K562 (cell line): ENCODE measurements around the gene AUNIP. TPM values are rescaled to one million over a fixed set of nuclear protein-coding genes. Genes with fewer than 3 reads are reported as not detected.

Experiments
- ATAC-seq: fragments of 200-7000 bp; cut with Tn5 transposase; 3 replicates; pipeline ENCODE4 v1.9.1; 2020; ENCODE audit warnings: moderate library complexity
- BruUV-seq: library from RNA; stranded (reverse); fragments of 400-500 nt; replicated peaks from 2 replicates; lab custom pipeline; 2021; lab: Mats Ljungman, UMichigan
- CTCF ChIA-PET: fragments of 300-600 bp; formaldehyde crosslinking; extraction: SDS; loops from one replicate; lab custom pipeline; 2021; ENCODE audit warnings: low intra/inter-chr PET ratio; lab: Yijun Ruan, JAX
- POLR2A ChIA-PET: fragments of 300-600, 350-650 bp; sonication (Branson Sonifier 250); formaldehyde crosslinking; extraction: SDS; loops from one replicate; lab custom pipeline; 2021; ENCODE audit warnings: antibody characterized with exemption, inconsistent platforms; lab: Yijun Ruan, JAX
- DNase-seq, 4 experiments: peaks; one replicate each; pipeline versions ENCODE4 v3.0.0 to v3.0.0-alpha.2; 2011 to 2018; ENCODE audit warnings: low spot score in 3 of 4, mixed read lengths in 3 of 4; ENCODE audit errors: extremely low read depth in 1 of 4
- FAIRE-seq: peaks from 2 replicates; lab custom pipeline; 2011; peaks lifted over from hg19 to GRCh38; lab: Jason Lieb, UNC
- H2AFZ ChIP-seq: 2 replicates; pipeline ENCODE4 v1.6.0; 2011; ENCODE audit warnings: low read depth, low read length, control low read depth, inconsistent platforms
- H3K27ac ChIP-seq: fragments of 200-600 bp; 3 replicates; pipeline ENCODE4 v1.8.0; 2011; ENCODE audit warnings: low read depth, mild to moderate bottlenecking, control low read depth, inconsistent platforms, low read length, moderate library complexity, mixed read lengths; ENCODE audit errors: extremely low read depth
- H3K27me3 ChIP-seq, 2 experiments: fragments of 300-600 bp in 1 of 2; 2 replicates in 1 of 2; 3 replicates in 1 of 2; pipeline versions ENCODE4 v1.6.0 to v1.8.0; 2011; ENCODE audit warnings: inconsistent platforms in 2 of 2, low read length in 2 of 2, mild to moderate bottlenecking in 1 of 2, mixed read lengths in 1 of 2, moderate library complexity in 1 of 2; ENCODE audit not compliant: control insufficient read depth in 2 of 2, insufficient read depth in 2 of 2
- H3K36me3 ChIP-seq: fragments of 300-600 bp; 3 replicates; pipeline ENCODE4 v1.8.0; 2011; ENCODE audit warnings: mild to moderate bottlenecking, low read length, inconsistent platforms; ENCODE audit not compliant: control insufficient read depth, insufficient read depth
- H3K4me1 ChIP-seq, 2 experiments: fragments of 200-600 bp in 1 of 2; replicated peaks in 1 of 2; 2 replicates in 1 of 2; 3 replicates in 1 of 2; pipeline versions ENCODE4 v1.5.1 to v1.8.0; 2011; ENCODE audit warnings: inconsistent platforms in 2 of 2, low read length in 2 of 2, mild to moderate bottlenecking in 1 of 2, mixed read lengths in 1 of 2, moderate library complexity in 1 of 2; ENCODE audit not compliant: control insufficient read depth in 2 of 2, insufficient read depth in 2 of 2
- H3K4me2 ChIP-seq: 2 replicates; pipeline ENCODE4 v1.6.1; 2011; ENCODE audit warnings: low read length, control low read depth, inconsistent platforms, mixed read lengths; ENCODE audit not compliant: insufficient read depth
- H3K4me3 ChIP-seq: fragments of 200-600 bp; sonication (generic), shearing (Covaris generic); 2 replicates; pipeline ENCODE4 v1.5.1; 2016; ENCODE audit warnings: control low read depth, inconsistent platforms
- H3K79me2 ChIP-seq: fragments of 200-600 bp; 3 replicates; pipeline ENCODE4 v1.8.0; 2011; ENCODE audit warnings: low read length, inconsistent platforms; ENCODE audit not compliant: control insufficient read depth, insufficient read depth
- H3K9ac ChIP-seq, 2 experiments: 2 replicates each; pipeline versions ENCODE4 v1.6.0 to v1.6.1; 2011; ENCODE audit warnings: low read depth in 2 of 2, low read length in 2 of 2, control low read depth in 1 of 2, inconsistent platforms in 1 of 2, mild to moderate bottlenecking in 1 of 2, mixed read lengths in 1 of 2; ENCODE audit not compliant: insufficient read depth in 1 of 2
- H3K9me1 ChIP-seq: one replicate; pipeline ENCODE4 v1.6.0; 2011; ENCODE audit warnings: inconsistent platforms, mild to moderate bottlenecking, low read length, moderate library complexity; ENCODE audit not compliant: control insufficient read depth, insufficient read depth
- H3K9me3 ChIP-seq: replicated peaks from 2 replicates; pipeline ENCODE4 v1.5.1; 2011; ENCODE audit warnings: low read depth, low read length, inconsistent platforms; ENCODE audit not compliant: control insufficient read depth, insufficient read depth
- H4K20me1 ChIP-seq: replicated peaks from 2 replicates; pipeline ENCODE4 v1.6.1; 2011; ENCODE audit warnings: low read length, inconsistent platforms, mixed read lengths; ENCODE audit not compliant: control insufficient read depth, insufficient read depth
- BCOR ChIP-seq: fragments of 450-650 bp; IDR thresholded peaks from 2 replicates; pipeline ENCODE4 v1.6.1; 2016
- CC2D1A ChIP-seq: fragments of 450-650 bp; IDR thresholded peaks from 2 replicates; pipeline ENCODE4 v1.6.1; 2017; ENCODE audit warnings: mild to moderate bottlenecking
- CEBPB ChIP-seq: fragments of 450-650 bp; IDR thresholded peaks from 2 replicates; pipeline ENCODE4 v1.6.1; 2016; ENCODE audit warnings: missing genetic modification characterization, missing compliant biosample characterization
- ELF2 ChIP-seq: fragments of 250-450 bp; sonication (Bioruptor Pico); IDR thresholded peaks from 2 replicates; pipeline ENCODE4 v1.5.0; 2021; ENCODE audit warnings: mild to moderate bottlenecking
- ILF3 ChIP-seq: fragments of 450-650 bp; IDR thresholded peaks from 2 replicates; pipeline ENCODE4 v1.6.1; 2018; ENCODE audit warnings: antibody characterized with exemption, mild to moderate bottlenecking, moderate library complexity, borderline replicate concordance
- MECOM ChIP-seq: fragments of 250-450 bp; sonication (Bioruptor Pico); IDR thresholded peaks from 2 replicates; pipeline ENCODE4 v1.8.0; 2022; ENCODE audit warnings: inconsistent platforms
- NFE2L1 ChIP-seq: fragments of 450-650 bp; IDR thresholded peaks from 2 replicates; pipeline ENCODE4 v1.6.1; 2016; ENCODE audit warnings: missing genetic modification characterization, low read depth, mild to moderate bottlenecking, missing compliant biosample characterization, moderate library complexity, borderline replicate concordance
- PHTF2 ChIP-seq: fragments of 250-450 bp; sonication (Bioruptor Pico); IDR thresholded peaks from 2 replicates; pipeline ENCODE4 v1.5.0; 2021; ENCODE audit warnings: mild to moderate bottlenecking
- ZNF175 ChIP-seq: fragments of 200-800 bp; sonication (Bioruptor generic); IDR thresholded peaks from 2 replicates; pipeline ENCODE4 v1.6.1; 2016; ENCODE audit warnings: low read depth, mild to moderate bottlenecking, missing genetic modification characterization, missing compliant biosample characterization
- ZNF644 ChIP-seq: fragments of 200-800 bp; sonication (Bioruptor generic); IDR thresholded peaks from 2 replicates; pipeline ENCODE4 v1.6.1; 2016; ENCODE audit warnings: low read depth, missing genetic modification characterization, missing compliant biosample characterization
- WGBS: fragments of 100-300 bp; shearing (Covaris generic); methylation state at CpG from one replicate; pipeline ENCODE4 v1.1.6; 2016; ENCODE audit warnings: low coverage, mixed read lengths; ENCODE audit not compliant: insufficient coverage; ENCODE audit errors: missing lambda C conversion rate; 5-methylcytosine and 5-hydroxymethylcytosine counted together
- in situ Hi-C: fragments of 300-500 bp; cut with MboI; formaldehyde crosslinking; loops from 4 replicates; pipeline ENCODE4 v1.15.0; 2018; ENCODE audit warnings: inconsistent platforms, mixed read lengths
- intact Hi-C: fragments of 100-400 bp; cut with micrococcal nuclease; formaldehyde crosslinking; loops from 2 replicates; pipeline ENCODE4 v1.14.2; 2022
- polyA plus RNA-seq, 8 experiments: library from polyadenylated mRNA; depleted of rRNA in 4 of 8; stranded (reverse) in 5 of 8; unstranded in 3 of 8; fragments of >200 nt; fragmentation: Nextera tagmentation in 2 of 8; fragmentation: Illumina TruSeq in 1 of 8; extraction: Ambion mirVana in 2 of 8; extraction: Trizol in 1 of 8; gene quantifications; 2 replicates each; pipeline versions ENCODE4 v1.2.1 to v1.2.3, GENCODE V29; 2011 to 2014; ENCODE audit warnings: inconsistent platforms in 1 of 8, missing spikeins in 1 of 8
- total RNA-seq, 7 experiments: library from RNA; depleted of rRNA in 6 of 7; stranded (reverse); fragments of >200 nt in 6 of 7; fragmentation: Illumina TruSeq in 2 of 7; extraction: Trizol in 2 of 7; gene quantifications; 2 replicates each; pipeline versions ENCODE4 v1.2.1 to v1.2.3, GENCODE V29; 2011 to 2021; ENCODE audit warnings: low replicate concordance in 1 of 7
- TF ChIP-seq, protein P1 (sequence below): fragments of 250-450 bp; sonication (Bioruptor Pico); IDR thresholded peaks from 2 replicates; pipeline ENCODE4 v1.5.0; 2020; ENCODE audit warnings: mild to moderate bottlenecking, borderline replicate concordance
- TF ChIP-seq, protein P2 (sequence below): sonication (generic); formaldehyde crosslinking; IDR thresholded peaks from 2 replicates; pipeline ENCODE4 v1.8.0; 2022; ENCODE audit warnings: mild to moderate bottlenecking, missing genetic modification reagents

Gene AUNIP
- total and polyA plus RNA-seq, 9 of the 15 experiments (the other 6 are each of a cell fraction or from before 2014, with no cell fraction given) = 12.1 to 53.8 (median 47.1) TPM

DNA sequence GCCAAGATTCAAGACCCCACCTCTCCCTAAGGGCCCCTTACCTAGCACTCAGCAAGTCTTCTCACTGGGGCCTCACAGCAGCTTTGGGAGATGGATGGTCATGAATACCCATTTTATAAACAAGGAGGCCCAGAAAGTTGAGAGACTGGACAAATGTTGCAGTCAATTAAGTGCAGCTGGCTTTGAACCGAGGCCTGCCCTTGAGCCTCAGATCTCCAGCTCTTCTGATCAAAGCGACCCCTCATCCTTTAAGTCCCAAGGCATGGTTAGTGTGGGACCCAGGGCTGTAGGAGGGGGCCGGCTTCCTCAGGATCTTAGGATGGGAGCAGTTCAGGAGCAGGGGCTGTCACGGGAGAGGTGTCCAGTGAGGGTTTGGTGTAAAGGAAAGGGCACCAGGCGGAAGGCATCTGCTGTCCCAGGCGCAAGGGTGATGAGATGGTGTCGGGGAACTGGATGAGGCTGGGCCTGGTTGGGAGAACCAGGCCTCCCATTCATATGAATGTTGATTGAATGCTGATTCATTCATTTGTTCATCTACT, 44.6 kb downstream of the AUNIP start:
- Histone ChIP-seq H3K9me3 (no peaks in the 10 kb centered on the region), H3K27me3 (no peaks in the 10 kb centered on the region), H2AFZ (no peak overlapping the region), H3K4me3 (no peak overlapping the region), H4K20me1 (peaks cover 4% of the 10 kb centered on the region; the same call in 1 of the 2 replicates), H3K79me2 (peaks cover 15% of the 10 kb centered on the region; the same call in 2 of the 3 replicates), H3K4me2 (no peak overlapping the region), H3K4me1 (peaks cover 20 to 58% of the 10 kb centered on the region in 2 experiments), H3K9ac (peak overlapping the region in 1 of 2 experiments; percentile 69; a peak in 1 of 4 replicates), H3K36me3 (peaks cover 4% of the 10 kb centered on the region; the same call in 1 of the 3 replicates), H3K9me1 (no peaks in the 10 kb centered on the region), H3K27ac (no peak overlapping the region)
- 76% methylated on average over 7 of the region's 7 CpGs for WGBS
- CTCF ChIA-PET = no interaction called here
- POLR2A ChIA-PET = interaction anchor here (0.5 to 1.1 kb wide), 3 partner anchors 10 to 575 kb away, joined by 3 read pairs; no protein-coding TSS in a partner anchor
- DNase-seq (no peak), FAIRE-seq (no peak), ATAC-seq (no peak)
- intact Hi-C loops (no loop called here), in situ Hi-C loops (loop anchor here (10.0 kb wide), 1 partner anchor 410 kb away; no protein-coding TSS in a partner anchor)
- no TSS peak for BruUV-seq
- TF ChIP-seq ILF3 (no peak), ZNF175 (CRISPR knock-in tag) (no peak), PHTF2 (CRISPR knock-in tag) (no peak), ELF2 (CRISPR knock-in tag) (no peak), BCOR (no peak), CEBPB (tag) (no peak), CC2D1A (no peak), NFE2L1 (tag) (no peak), ZNF644 (tag) (no peak), MECOM (CRISPR knock-in tag) (no peak)
- TF ChIP-seq, protein P1, sequence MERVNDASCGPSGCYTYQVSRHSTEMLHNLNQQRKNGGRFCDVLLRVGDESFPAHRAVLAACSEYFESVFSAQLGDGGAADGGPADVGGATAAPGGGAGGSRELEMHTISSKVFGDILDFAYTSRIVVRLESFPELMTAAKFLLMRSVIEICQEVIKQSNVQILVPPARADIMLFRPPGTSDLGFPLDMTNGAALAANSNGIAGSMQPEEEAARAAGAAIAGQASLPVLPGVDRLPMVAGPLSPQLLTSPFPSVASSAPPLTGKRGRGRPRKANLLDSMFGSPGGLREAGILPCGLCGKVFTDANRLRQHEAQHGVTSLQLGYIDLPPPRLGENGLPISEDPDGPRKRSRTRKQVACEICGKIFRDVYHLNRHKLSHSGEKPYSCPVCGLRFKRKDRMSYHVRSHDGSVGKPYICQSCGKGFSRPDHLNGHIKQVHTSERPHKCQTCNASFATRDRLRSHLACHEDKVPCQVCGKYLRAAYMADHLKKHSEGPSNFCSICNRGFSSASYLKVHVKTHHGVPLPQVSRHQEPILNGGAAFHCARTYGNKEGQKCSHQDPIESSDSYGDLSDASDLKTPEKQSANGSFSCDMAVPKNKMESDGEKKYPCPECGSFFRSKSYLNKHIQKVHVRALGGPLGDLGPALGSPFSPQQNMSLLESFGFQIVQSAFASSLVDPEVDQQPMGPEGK (CRISPR knock-in tag) = no peak
- TF ChIP-seq, protein P2, sequence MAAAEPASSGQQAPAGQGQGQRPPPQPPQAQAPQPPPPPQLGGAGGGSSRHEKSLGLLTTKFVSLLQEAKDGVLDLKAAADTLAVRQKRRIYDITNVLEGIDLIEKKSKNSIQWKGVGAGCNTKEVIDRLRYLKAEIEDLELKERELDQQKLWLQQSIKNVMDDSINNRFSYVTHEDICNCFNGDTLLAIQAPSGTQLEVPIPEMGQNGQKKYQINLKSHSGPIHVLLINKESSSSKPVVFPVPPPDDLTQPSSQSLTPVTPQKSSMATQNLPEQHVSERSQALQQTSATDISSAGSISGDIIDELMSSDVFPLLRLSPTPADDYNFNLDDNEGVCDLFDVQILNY = no peak
